Left ventricle myocardium inferior (tissue), 1 donor: ENCODE results near the gene ITGA2. TPM values are rescaled to one million over a fixed set of nuclear protein-coding genes. Genes with fewer than 3 reads are reported as not detected.

ENCODE experiments used
- DNase-seq: peaks from one replicate; pipeline ENCODE4 v3.0.0-alpha.2; 2020
- H3K27ac ChIP-seq: fragments of 200-600 bp; replicated peaks from 2 replicates; pipeline ENCODE4 v1.8.0; 2021
- H3K27me3 ChIP-seq: fragments of 200-600 bp; 2 replicates; pipeline ENCODE4 v1.8.0; 2021; ENCODE audit warnings: low read depth
- H3K36me3 ChIP-seq: fragments of 200-600 bp; 2 replicates; pipeline ENCODE4 v1.8.0; 2021
- H3K4me1 ChIP-seq: fragments of 200-600 bp; 2 replicates; pipeline ENCODE4 v1.8.0; 2021
- H3K4me3 ChIP-seq: fragments of 200-600 bp; 2 replicates; pipeline ENCODE4 v1.8.0; 2021; ENCODE audit warnings: mild to moderate bottlenecking, moderate library complexity
- H3K9me3 ChIP-seq: fragments of 200-600 bp; replicated peaks from 2 replicates; pipeline ENCODE4 v1.8.0; 2021
- CTCF ChIP-seq: fragments of 200-600 bp; IDR thresholded peaks from 2 replicates; pipeline ENCODE4 v1.8.0; 2021; ENCODE audit warnings: antibody characterized with exemption, mild to moderate bottlenecking, borderline replicate concordance
- intact Hi-C: fragments of 100-400 bp; cut with micrococcal nuclease; formaldehyde crosslinking; loops from one replicate; pipeline ENCODE4 v1.11.0; 2022
- total RNA-seq: library from RNA; stranded (reverse); fragmentation: NEBNext Ultra II Directional; extraction: Animal tissue kit (Norgen Biotek cat#: 25700); gene quantifications from one replicate; pipeline ENCODE4 v1.2.1, GENCODE V29; 2021
- donor health status: DM: no; HTN: yes; CAD: no; lungs with severe emphysema.

Gene ITGA2
- total RNA-seq, 1 donor from 2014 or later, result 0.80 TPM

GRCh38 chr5:53001541-53001940, 12.4 kb downstream of the ITGA2 start:
- no peaks in the 10 kb centered on the region for H3K36me3 ChIP-seq
- no peaks in the 10 kb centered on the region for H3K9me3 ChIP-seq
- intact Hi-C loops, result no loop called here

GRCh38 chr5:53002491-53002890, 13.3 kb downstream of the ITGA2 start:
- TF ChIP-seq CTCF, result no peak
- H3K4me1 ChIP-seq, result peaks cover 16% of the 10 kb centered on the region
- no peaks in the 10 kb centered on the region for H3K9me3 ChIP-seq
- no peak overlapping the region for H3K27ac ChIP-seq
- no peak for DNase-seq
- no peaks in the 10 kb centered on the region for H3K27me3 ChIP-seq
- intact Hi-C loops, result no loop called here
- no peak overlapping the region for H3K4me3 ChIP-seq
- H3K36me3 ChIP-seq, result no peaks in the 10 kb centered on the region

More at GRCh38 chr5:53001541-53001940, 12.4 kb downstream of the ITGA2 start:
- Histone ChIP-seq H3K4me1 (peaks cover 9% of the 10 kb centered on the region), H3K27ac (no peak overlapping the region), H3K4me3 (no peak overlapping the region), H3K27me3 (no peaks in the 10 kb centered on the region)
- DNase-seq, result no peak
- TF ChIP-seq CTCF, result no peak

GRCh38 chr5:53003144-53003543, 14.0 kb downstream of the ITGA2 start:
- Histone ChIP-seq H3K27me3 (no peaks in the 10 kb centered on the region), H3K4me1 (peaks cover 16% of the 10 kb centered on the region), H3K4me3 (no peak overlapping the region), H3K27ac (no peak overlapping the region), H3K9me3 (no peaks in the 10 kb centered on the region), H3K36me3 (no peaks in the 10 kb centered on the region)
- intact Hi-C loops, result no loop called here
- DNase-seq, result no peak
- TF ChIP-seq CTCF, result no peak

- Histone ChIP-seq H3K27me3 (no peaks in the 10 kb centered on the region), H3K4me1 (peaks cover 16% of the 10 kb centered on the region), H3K36me3 (no peaks in the 10 kb centered on the region), H3K27ac (no peak overlapping the region), H3K9me3 (no peaks in the 10 kb centered on the region), H3K4me3 (peak overlapping the region; percentile 7)
- DNase-seq, result no peak
- no peak for TF ChIP-seq CTCF
- intact Hi-C loops, result no loop called here
Observed at GRCh38 chr5:53006911-53007890, 18.0 kb downstream of the ITGA2 start.

GRCh38 chr5:53008751-53009150, 19.6 kb downstream of the ITGA2 start:
- DNase-seq, result no peak
- Histone ChIP-seq H3K27ac (no peak overlapping the region), H3K4me3 (no peak overlapping the region), H3K4me1 (peaks cover 16% of the 10 kb centered on the region), H3K36me3 (no peaks in the 10 kb centered on the region), H3K27me3 (no peaks in the 10 kb centered on the region), H3K9me3 (peaks cover 11% of the 10 kb centered on the region)
- no peak for TF ChIP-seq CTCF
- intact Hi-C loops, result no loop called here
